Caco-2 (cell line): ENCODE data around the gene LTA4H. TPM values are rescaled to one million over a fixed set of nuclear protein-coding genes. Genes with fewer than 3 reads are reported as not detected.

Experiments used
- BruUV-seq: library from RNA; stranded (reverse); fragments of 400-500 nt; replicated peaks from 2 replicates; lab custom pipeline; 2021; lab: Mats Ljungman, UMichigan
- CTCF ChIA-PET: fragments of 300-600 bp; sonication (Branson Sonifier 250); formaldehyde crosslinking; loops from one replicate; lab custom pipeline; 2022; ENCODE audit warnings: antibody characterized with exemption; lab: Charles Lee
- POLR2A ChIA-PET: fragments of 300-600 bp; sonication (Branson Sonifier 250); formaldehyde crosslinking; loops from one replicate; lab custom pipeline; 2022; ENCODE audit warnings: antibody characterized with exemption; lab: Charles Lee
- DNase-seq, 2 experiments: peaks; one replicate each; pipeline versions ENCODE4 v3.0.0 to v3.0.0-alpha.2; 2020 to 2022
- H3K27me3 ChIP-seq: replicated peaks from 2 replicates; pipeline ENCODE4 v1.6.0; 2011; ENCODE audit warnings: low read length; ENCODE audit not compliant: control insufficient read depth, insufficient read depth
- H3K36me3 ChIP-seq: 2 replicates; pipeline ENCODE4 v1.5.1; 2011; ENCODE audit warnings: low read length; ENCODE audit not compliant: control insufficient read depth, insufficient read depth
- H3K4me1 ChIP-seq: fragments of 250-450 bp; sonication (Bioruptor Pico); 2 replicates; pipeline ENCODE4 v1.5.1; 2020; ENCODE audit warnings: mild to moderate bottlenecking
- H3K4me3 ChIP-seq: 2 replicates; pipeline ENCODE4 v1.5.1; 2011; ENCODE audit warnings: low read depth, mild to moderate bottlenecking, control low read depth, low read length
- H3K9me3 ChIP-seq: fragments of 250-450 bp; sonication (Bioruptor Pico); 2 replicates; pipeline ENCODE4 v1.5.1; 2020; ENCODE audit warnings: mild to moderate bottlenecking, moderate library complexity
- H3K27ac Mint-ChIP-seq: one replicate; pipeline ENCODE4 v1.8.0; 2022; ENCODE audit warnings: mixed read lengths; ENCODE audit not compliant: unreplicated experiment
- H3K27me3 Mint-ChIP-seq: one replicate; pipeline ENCODE4 v1.8.0; 2022; ENCODE audit warnings: mixed read lengths; ENCODE audit not compliant: insufficient read depth, unreplicated experiment
- H3K36me3 Mint-ChIP-seq: one replicate; pipeline ENCODE4 v1.8.0; 2022; ENCODE audit warnings: mild to moderate bottlenecking, mixed read lengths; ENCODE audit not compliant: insufficient read depth, unreplicated experiment
- H3K4me1 Mint-ChIP-seq: one replicate; pipeline ENCODE4 v1.8.0; 2022; ENCODE audit warnings: low read depth, mixed read lengths; ENCODE audit not compliant: unreplicated experiment
- H3K4me3 Mint-ChIP-seq: one replicate; pipeline ENCODE4 v1.8.0; 2022; ENCODE audit warnings: mild to moderate bottlenecking, moderate library complexity, mixed read lengths; ENCODE audit not compliant: unreplicated experiment
- H3K9me3 Mint-ChIP-seq: one replicate; pipeline ENCODE4 v1.8.0; 2022; ENCODE audit warnings: mixed read lengths; ENCODE audit not compliant: unreplicated experiment
- intact Hi-C: fragments of 100-400 bp; cut with micrococcal nuclease; formaldehyde crosslinking; loops from one replicate; pipeline ENCODE4 v1.10.0; 2022; ENCODE audit not compliant: unreplicated experiment
- total RNA-seq: library from RNA; stranded (reverse); gene quantifications from 2 replicates; pipeline ENCODE4 v1.2.3, GENCODE V29; 2022
- TF ChIP-seq, protein P1 (sequence below), 2 experiments: fragments of 200-600 bp in 1 of 2; IDR thresholded peaks; 1 replicate in 1 of 2; 2 replicates in 1 of 2; pipeline versions ENCODE4 v1.5.1 to v1.8.0; 2011 to 2022; ENCODE audit warnings: antibody characterized with exemption in 1 of 2, control low read depth in 1 of 2, inconsistent platforms in 1 of 2, low read depth in 1 of 2, low read length in 1 of 2, mild to moderate bottlenecking in 1 of 2, moderate library complexity in 1 of 2; ENCODE audit not compliant: insufficient read depth in 1 of 2, severe bottlenecking in 1 of 2, unreplicated experiment in 1 of 2

LTA4H gene
- total RNA-seq, 1 experiment from 2014 or later, result 56.7 TPM

GRCh38 chr12:96061323-96061722 is 25.9 kb upstream of the LTA4H start:
- no peaks in the 10 kb centered on the region for H3K9me3 Mint-ChIP-seq
- POLR2A ChIA-PET, result no interaction called here
- no peak for DNase-seq
- H3K27ac Mint-ChIP-seq, result no peak overlapping the region
- intact Hi-C loops, result no loop called here
- H3K4me1 ChIP-seq, result no peaks in the 10 kb centered on the region
- no peaks in the 10 kb centered on the region for H3K4me1 Mint-ChIP-seq
- CTCF ChIA-PET, result interaction anchor here (1.7 kb wide), 1 partner anchor 154 kb away, joined by 9 read pairs; no protein-coding TSS in a partner anchor
- no peaks in the 10 kb centered on the region for H3K9me3 ChIP-seq
- H3K36me3 Mint-ChIP-seq, result peaks cover 6% of the 10 kb centered on the region
- TF ChIP-seq, protein P1, sequence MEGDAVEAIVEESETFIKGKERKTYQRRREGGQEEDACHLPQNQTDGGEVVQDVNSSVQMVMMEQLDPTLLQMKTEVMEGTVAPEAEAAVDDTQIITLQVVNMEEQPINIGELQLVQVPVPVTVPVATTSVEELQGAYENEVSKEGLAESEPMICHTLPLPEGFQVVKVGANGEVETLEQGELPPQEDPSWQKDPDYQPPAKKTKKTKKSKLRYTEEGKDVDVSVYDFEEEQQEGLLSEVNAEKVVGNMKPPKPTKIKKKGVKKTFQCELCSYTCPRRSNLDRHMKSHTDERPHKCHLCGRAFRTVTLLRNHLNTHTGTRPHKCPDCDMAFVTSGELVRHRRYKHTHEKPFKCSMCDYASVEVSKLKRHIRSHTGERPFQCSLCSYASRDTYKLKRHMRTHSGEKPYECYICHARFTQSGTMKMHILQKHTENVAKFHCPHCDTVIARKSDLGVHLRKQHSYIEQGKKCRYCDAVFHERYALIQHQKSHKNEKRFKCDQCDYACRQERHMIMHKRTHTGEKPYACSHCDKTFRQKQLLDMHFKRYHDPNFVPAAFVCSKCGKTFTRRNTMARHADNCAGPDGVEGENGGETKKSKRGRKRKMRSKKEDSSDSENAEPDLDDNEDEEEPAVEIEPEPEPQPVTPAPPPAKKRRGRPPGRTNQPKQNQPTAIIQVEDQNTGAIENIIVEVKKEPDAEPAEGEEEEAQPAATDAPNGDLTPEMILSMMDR (IDR thresholded peaks at IDR 0.05; ENCODE audit: insufficient read depth in 1 of 2, low read depth in 1 of 2, low read length in 1 of 2, severe bottlenecking in 1 of 2, unreplicated experiment in 1 of 2), result no peak
- H3K4me3 ChIP-seq, result no peak overlapping the region
- H3K27me3 ChIP-seq, result no peaks in the 10 kb centered on the region
- H3K36me3 ChIP-seq, result no peaks in the 10 kb centered on the region
- no peak overlapping the region for H3K4me3 Mint-ChIP-seq
- no peaks in the 10 kb centered on the region for H3K27me3 Mint-ChIP-seq
- BruUV-seq, result no TSS peak

DNA sequence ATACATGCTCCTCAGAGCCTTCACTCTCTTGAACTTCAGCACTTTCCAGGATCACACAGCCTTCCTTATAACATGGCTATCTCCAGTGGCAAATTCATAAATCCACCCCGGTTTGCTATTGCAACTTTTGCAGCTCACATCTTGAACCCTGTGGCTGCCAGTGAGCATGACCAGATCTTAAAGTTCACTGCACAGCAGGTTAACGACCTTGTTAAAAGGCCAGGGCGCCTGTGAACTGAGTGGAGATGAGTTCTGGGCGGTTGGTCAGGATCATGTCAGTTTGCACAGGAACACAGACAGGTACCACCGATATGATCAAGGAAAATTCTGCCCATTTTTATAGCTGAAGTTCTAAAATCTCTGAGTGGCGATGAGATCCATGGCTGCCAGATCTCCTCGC is 24.7 kb upstream of the LTA4H start:
- no peaks in the 10 kb centered on the region for H3K4me1 ChIP-seq
- no peaks in the 10 kb centered on the region for H3K9me3 Mint-ChIP-seq
- POLR2A ChIA-PET, result interaction anchor here (0.6 kb wide), 1 partner anchor 61 kb away, joined by 3 read pairs; no protein-coding TSS in a partner anchor
- no peak for DNase-seq
- H3K27me3 Mint-ChIP-seq, result no peaks in the 10 kb centered on the region
- CTCF ChIA-PET, result interaction anchor here (1.7 kb wide), 1 partner anchor 155 kb away, joined by 9 read pairs; no protein-coding TSS in a partner anchor
- H3K4me3 Mint-ChIP-seq, result no peak overlapping the region
- TF ChIP-seq, protein P1 (IDR thresholded peaks at IDR 0.05; ENCODE audit: insufficient read depth in 1 of 2, low read depth in 1 of 2, low read length in 1 of 2, severe bottlenecking in 1 of 2, unreplicated experiment in 1 of 2), result no peak
- no peaks in the 10 kb centered on the region for H3K36me3 ChIP-seq
- intact Hi-C loops, result no loop called here
- BruUV-seq, result no TSS peak
- no peak overlapping the region for H3K27ac Mint-ChIP-seq
- peaks cover 6% of the 10 kb centered on the region for H3K36me3 Mint-ChIP-seq
- H3K27me3 ChIP-seq, result no peaks in the 10 kb centered on the region
- H3K4me1 Mint-ChIP-seq, result no peaks in the 10 kb centered on the region
- H3K4me3 ChIP-seq, result no peak overlapping the region
- H3K9me3 ChIP-seq, result no peaks in the 10 kb centered on the region

GRCh38 chr12:96057986-96058553 is 22.7 kb upstream of the LTA4H start:
- ChIA-PET POLR2A (no interaction called here), CTCF (no interaction called here)
- Histone ChIP-seq H3K4me3 (no peak overlapping the region), H3K9me3 (no peaks in the 10 kb centered on the region), H3K4me1 (no peaks in the 10 kb centered on the region), H3K36me3 (no peaks in the 10 kb centered on the region), H3K27me3 (no peaks in the 10 kb centered on the region)
- Mint-ChIP-seq H3K4me3 (no peak overlapping the region), H3K9me3 (no peaks in the 10 kb centered on the region), H3K36me3 (peaks cover 4% of the 10 kb centered on the region), H3K27me3 (no peaks in the 10 kb centered on the region), H3K27ac (no peak overlapping the region), H3K4me1 (no peaks in the 10 kb centered on the region)
- no TSS peak for BruUV-seq
- TF ChIP-seq, protein P1 (IDR thresholded peaks at IDR 0.05; ENCODE audit: insufficient read depth in 1 of 2, low read depth in 1 of 2, low read length in 1 of 2, severe bottlenecking in 1 of 2, unreplicated experiment in 1 of 2), result no peak
- no peak for DNase-seq
- intact Hi-C loops, result no loop called here
